GM21576 (cell line): Measurements from ENCODE around the gene A1BG.

Experiments used
- ATAC-seq: cut with Tn5 transposase; IDR thresholded peaks from one replicate; pipeline ENCODE4 v1.9.1; 2021; ENCODE audit warnings: mild to moderate bottlenecking, moderate library complexity; ENCODE audit not compliant: unreplicated experiment

The A1BG gene, protein sequence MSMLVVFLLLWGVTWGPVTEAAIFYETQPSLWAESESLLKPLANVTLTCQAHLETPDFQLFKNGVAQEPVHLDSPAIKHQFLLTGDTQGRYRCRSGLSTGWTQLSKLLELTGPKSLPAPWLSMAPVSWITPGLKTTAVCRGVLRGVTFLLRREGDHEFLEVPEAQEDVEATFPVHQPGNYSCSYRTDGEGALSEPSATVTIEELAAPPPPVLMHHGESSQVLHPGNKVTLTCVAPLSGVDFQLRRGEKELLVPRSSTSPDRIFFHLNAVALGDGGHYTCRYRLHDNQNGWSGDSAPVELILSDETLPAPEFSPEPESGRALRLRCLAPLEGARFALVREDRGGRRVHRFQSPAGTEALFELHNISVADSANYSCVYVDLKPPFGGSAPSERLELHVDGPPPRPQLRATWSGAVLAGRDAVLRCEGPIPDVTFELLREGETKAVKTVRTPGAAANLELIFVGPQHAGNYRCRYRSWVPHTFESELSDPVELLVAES

DNA sequence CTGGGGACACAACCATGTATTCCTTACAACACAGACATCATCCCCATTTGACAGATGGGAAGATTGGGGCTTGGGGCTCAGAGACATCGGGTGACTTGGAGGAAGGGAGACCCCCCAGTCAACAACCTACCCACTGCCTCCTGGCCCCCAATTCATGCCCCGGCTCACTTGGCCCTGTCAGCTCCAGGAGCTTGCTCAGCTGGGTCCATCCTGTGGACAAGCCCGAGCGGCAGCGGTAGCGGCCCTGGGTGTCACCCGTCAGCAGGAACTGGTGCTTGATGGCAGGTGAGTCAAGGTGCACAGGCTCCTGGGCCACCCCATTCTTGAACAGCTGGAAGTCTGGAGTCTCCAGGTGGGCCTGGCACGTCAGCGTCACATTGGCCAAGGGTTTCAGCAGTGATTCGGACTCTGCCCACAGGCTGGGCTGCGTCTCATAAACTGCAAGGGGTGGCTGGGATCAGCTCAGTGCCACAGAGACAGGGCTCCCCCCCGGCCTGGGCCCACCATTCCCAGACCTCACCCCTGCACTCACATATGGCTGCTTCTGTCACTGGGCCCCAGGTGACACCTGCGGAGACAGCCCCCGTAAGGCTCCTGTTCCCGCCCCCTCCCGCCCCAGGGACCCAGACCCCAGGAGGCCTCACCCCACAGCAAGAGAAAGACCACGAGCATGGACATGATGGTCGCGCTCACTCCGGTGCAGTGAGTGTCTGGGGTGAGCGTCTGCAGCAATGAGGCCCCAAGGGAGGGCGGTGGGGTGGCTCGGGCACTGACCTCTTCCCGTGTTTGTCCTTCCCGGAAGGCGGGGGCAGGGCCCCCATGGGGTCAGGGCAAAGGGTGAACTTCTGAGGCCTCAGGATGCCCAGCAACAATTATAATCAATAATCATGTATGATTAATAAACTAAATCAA is at the start of gene A1BG:
Gene A1BG, minus strand, starts transcription at position 733 of the 912 bp plus-strand sequence. Its CDS starts 55 bp downstream, at position 678.
- no peak for ATAC-seq

DNA sequence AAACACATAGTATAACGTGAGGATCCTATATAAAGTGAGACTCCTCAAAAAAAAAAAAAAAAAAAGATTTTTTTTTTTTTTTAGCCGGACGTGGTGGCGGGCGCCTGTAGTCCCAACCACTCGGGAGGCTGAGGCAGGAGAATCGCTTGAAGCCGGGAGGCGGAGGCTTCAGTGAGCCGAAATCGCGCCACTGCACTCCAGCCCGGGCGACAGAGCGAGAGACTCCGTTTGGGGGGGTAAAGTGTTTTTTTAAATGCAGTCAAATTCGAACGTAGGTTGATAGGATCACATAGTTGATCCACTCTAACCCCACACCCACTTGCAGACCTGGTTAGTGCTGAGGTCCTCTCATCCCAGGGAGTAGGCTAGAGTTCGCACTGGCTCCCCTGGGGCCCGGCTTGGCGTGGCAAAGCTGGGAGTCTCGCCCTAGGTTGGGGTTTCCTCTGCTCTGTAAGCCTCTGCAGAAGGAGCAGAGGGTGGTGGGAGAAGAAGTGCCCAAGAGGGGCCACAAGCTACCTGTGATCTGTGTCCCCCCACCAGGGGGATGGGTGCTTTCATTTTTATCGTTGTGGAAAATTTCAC is 48.6 kb upstream of the A1BG start:
- no peak for ATAC-seq

DNA sequence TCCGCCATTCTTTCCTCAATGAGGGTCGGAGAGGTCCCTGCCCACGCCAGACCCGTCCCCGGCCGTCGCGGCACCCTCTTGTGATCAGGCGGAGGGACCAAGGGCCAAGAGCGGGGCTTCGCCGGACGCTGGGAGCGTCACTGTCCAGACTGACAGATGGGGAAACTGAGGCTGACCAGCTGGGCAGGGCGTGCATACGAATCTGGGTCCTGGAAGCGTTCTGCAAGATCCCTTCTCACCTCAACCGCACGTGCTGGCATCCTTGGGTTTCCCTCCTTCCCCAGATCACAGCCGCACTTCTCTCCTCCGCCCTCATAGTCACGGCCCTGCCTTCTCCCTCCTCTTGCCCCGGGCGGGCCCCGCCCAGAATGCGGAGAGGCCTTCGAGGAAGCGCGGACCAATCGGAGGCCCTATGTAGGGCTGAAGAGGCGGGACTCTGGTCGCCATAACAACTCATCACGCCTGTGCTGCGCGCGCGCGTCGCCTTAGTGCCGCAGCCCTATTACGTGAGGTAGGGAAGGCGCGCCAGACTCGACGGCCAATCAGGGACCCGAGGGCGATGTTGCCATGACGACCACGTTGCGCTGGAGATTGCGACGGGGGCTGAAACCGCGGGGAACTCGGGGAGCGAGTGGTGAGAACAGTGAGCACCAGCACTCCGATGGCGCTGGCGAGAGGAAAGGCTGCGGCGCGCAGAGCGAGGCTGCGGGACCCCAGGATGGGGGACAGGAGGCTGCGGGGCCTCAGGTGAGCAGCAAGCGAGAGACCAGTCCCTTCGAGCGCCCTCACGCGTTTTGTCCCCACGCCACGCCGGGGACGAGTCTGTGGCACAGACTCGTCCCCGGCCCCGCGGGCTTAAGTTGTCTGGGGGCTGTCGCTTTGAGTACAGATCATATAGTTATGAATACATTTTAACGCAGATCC is 47.9 kb upstream of the A1BG start:
- peak; percentile 96 for ATAC-seq

DNA sequence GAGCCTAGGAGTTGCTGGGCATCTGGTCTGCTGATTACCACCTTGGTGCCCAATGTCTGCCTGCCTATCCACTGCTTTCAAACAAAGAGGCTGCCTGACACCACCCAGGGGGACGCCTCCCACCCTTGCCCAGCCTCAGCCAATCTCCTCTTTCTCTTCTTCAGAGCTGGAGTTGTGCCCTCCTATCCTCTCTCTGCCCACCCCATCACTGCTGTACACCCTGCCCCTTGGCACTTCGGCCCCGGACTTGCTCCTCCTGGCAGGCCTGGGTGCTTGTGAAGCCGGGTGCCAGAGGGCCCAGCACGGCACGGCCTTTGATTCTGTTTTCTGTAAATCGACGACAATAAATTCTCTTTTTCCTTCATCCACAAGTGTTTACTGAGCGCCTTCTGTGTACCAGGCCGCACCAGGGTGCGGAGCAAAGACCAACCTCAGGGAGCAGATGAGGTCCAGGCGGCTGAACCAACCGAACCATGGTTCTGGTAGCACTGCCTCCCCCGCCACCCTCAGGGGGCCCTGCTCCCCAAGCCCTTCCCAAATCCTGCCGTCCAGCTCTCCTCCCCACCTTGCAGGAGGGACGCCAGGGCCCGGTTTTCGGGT is 47.1 kb upstream of the A1BG start:
- no peak for ATAC-seq

DNA sequence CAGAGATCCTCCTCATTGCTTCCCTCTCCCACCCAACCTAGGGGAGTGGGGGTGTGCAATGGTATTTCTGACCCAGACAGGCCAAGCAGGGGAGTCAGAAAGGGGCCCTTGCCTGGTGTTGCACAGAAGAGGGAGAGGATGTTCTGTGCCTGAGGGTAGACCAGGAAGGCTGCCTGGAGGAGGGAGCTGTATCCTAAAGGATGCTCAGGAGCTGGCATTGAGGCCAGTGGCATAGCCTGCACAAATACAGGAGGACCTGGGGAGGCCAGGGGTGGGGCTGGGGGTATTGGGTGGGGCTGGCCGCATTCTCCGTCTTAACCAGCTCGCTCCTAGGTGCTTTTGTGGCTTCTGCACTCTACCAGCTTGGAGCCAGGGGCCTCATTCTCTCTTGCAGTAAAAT is 46.6 kb upstream of the A1BG start:
- ATAC-seq = no peak

DNA sequence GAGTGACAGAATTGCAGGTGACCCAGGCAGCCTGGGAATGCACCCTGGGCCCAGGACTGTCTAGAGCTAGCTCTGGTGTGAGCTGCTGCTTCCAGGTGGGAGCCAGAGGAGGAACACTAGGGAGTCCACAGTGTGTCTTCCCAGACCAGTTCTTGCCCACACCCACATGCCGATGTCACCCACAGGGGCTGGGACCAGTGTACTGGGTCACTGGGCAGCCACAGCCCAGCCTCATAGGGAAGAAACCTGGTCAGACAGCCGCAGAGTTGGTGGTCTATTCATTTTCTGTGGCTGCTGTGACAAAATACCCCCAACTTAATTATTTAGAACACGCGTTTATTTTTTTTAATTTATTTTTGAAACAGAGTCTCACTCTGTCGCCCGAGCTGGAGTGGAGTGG is 45.3 kb upstream of the A1BG start:
- ATAC-seq = no peak

DNA sequence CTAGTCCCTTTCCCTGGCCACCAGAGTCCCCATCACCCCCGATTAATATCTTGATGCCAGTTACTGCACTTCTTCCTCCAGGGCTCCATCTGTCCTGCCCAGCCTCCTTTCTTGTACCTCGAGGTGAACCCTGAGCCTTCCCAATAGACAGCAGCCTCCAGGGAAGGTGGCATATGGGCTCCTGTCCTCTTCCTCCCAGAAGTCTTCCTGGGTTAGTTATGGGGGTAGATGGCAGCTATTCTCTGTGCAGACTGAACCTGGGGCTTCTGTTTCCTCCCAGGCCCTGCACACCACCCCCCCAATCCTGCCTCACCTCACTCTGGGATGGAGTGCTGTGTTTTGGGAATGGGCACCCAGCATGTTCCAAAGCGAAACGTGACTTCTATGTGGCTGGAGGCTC is 44.8 kb upstream of the A1BG start:
- no peak for ATAC-seq

DNA sequence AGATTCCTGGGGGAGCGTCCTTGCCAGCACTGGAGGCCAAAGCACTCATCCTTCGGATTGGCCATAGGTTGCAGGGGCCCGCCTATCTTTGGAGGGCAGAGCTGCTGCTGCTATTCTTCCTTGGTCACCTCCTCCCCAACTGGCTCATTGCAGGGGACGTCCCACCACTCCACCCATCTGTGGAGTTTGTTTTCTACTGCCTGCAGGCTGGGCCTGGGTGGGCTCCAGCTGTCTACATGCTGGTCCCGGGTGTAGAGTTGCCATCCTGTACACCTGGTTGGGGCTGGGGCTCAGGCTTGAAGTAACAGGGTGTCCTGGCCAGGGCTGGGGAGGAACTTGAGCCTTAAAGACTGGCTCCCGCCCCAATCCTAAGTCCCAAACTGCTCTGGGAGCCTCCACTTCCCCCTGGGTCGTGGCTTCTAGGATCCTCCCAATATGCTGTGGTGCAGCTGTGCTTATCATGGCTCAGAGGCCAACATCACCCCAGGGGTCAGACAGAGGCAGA is 44.3 kb upstream of the A1BG start:
- no peak for ATAC-seq

DNA sequence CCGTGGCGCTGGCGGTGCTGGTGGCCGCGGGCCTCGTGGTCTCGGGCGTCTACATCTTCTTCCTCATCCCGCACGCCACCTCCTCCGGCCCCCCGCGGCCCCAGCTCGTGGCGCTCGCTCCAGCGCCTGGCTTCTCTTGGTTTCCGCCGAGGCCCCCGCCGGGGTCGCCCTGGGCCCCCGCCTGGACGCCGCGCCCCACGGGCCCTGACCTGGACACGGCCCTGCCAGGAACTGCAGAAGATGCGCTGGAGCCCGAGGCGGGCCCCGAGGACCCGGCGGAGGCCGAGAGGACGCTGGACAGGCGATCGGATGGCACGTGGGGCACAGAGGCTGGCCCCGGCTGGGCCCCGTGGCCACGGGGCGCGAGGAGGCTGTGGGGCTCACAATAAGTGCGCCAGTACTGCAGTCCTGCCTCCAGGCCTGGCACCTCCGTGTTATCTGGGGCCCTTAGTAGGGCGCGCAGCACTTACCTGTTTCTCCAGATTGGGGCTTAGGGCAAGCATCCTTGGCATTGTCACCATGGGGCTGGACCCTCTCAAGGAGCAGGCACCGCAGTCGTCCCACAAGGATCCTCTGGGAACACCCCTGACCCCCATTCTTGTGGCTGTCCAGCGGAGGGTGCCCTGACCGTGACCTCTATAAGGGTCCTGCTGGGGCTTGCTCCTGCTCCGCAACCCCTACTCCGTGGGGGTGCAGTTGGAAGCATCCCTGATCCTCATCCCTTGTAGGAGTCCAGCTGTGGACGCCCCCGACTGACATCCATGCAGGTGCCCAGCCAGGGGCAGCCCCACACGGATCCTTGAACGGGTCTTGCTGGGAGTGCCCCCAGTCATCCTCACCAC is 43.6 kb upstream of the A1BG start:
- ATAC-seq = no peak

DNA sequence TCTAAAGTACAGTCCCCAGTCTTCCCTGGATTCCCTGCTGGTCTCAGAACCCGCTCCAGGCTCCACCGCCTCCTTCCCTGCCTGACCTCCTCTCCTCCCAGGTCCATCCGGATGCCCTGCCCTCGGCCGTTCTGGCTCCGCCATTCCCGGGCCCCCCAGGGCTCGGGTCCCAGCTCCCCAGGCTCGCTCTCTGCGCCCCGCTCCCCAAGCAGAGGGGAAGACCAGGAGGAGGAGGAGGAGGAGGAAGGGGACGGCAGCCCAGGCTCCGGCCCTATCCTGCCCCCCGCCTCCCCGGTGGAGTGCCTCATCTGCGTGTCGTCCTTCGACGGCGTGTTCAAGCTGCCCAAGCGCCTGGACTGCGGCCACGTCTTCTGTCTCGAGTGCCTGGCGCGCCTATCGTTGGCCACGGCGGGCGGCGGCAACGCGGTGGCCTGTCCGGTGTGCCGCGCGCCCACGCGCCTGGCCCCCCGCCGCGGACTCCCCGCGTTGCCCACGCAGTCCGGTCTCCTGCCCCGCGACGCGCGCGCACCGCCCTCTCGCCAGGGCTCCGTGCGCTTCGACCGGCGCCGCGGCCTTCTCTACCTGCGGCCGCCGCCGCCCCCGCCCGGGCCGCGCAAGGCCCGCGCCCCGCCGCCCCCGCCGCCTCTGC is 42.8 kb upstream of the A1BG start:
- no peak for ATAC-seq

DNA sequence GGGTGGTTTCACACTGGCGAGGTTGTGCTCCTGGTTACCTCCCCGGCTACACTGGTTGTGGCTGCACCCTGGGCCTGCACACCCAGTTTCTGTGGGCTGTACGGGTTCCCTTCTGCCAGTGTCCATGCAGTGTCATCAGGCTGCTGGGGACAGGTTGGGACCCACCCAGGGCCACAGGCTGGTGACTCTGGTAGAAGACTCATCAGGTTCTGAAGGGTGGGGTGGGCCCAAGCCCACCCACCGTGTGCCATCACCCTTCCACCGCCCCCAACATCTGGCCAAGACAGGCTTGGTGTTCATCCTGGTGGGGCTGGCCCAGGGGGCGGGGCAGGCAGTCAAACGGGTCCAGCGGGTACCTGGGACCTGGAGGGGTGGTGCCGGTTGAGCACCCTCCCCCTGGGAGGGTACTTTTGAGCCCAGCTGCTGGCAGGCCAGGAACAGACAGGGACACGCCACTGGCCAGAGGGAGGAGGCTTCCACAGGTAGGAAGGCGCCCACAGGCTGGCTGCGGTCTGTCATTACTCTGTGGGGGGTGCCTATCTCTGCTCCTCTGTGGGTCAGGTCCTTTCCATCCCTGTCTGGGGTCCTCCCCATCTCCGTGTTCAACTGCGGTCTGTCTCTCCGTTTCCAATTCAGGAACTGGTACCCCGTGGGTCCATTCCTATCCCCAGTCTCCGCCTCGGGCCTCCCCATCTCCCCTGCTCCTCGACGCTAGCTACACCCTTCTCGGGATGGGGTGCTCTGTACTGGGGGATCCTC is 42.1 kb upstream of the A1BG start, which contains the start of gene RNF225:
Gene RNF225, plus strand, starts transcription at position 437 of the 759 bp plus-strand sequence. CDS start 434 bp downstream, outside the sequence.
- no peak for ATAC-seq

DNA sequence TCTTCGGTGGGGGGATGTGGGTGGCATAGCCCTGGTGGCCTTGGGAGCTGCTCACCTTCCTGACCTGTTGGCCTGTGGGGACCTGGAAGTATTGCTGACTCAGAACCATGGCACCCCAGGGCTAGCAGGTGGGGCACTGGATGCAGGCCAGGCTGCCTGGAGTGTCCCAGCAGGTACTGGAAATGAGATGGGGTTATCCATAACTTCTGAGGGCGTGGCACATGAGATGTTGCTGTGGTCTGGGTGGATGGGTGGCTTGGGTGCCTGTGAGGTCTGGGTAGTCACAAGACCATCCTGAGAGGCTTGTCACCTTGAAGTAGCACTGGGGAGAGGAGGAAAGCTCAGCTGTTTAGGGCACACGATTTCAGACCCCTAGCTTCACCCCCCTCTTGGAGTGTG is 41.5 kb upstream of the A1BG start:
- no peak for ATAC-seq

DNA sequence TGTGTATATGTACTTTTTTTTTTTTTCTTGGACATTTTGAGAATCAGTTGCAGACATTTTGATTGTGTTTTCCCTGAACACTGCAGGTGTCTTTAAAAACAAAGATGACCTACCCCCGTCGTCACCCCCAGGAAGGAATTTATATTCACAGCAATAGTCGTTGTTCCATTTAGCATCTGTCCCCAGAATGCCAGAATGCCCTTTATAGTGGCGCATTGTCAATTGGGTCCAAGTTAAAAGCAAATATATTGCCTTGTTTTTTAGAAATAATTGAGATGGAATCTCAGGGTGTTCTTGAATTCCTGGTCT is 40.4 kb upstream of the A1BG start:
- ATAC-seq = no peak

DNA sequence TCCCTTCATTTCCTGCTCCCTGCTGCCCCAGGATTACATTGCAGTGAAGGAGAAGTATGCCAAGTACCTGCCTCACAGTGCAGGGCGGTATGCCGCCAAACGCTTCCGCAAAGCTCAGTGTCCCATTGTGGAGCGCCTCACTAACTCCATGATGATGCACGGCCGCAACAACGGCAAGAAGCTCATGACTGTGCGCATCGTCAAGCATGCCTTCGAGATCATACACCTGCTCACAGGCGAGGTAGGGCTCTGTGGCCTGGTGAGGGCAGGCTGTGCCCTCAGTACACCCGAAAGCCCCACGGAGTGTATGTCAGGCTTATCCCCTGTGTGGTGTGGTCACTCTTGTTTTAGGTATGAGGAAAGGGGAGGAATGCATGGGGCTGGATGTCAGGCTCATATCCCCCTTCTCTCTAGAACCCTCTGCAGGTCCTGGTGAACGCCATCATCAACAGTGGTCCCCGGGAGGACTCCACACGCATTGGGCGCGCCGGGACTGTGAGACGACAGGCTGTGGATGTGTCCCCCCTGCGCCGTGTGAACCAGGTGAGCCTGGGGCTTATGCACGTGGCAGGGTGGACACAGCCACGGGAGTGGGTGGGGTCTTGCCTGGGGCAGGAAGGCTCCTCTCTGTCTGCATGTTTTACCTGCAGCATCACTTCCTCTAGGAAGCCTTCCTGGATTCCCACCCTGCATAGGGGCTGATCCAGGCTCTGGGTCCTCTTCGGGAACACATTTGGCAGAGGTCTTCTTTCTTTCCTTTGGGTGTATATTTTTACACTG is 39.8 kb upstream of the A1BG start:
- no peak for ATAC-seq

DNA sequence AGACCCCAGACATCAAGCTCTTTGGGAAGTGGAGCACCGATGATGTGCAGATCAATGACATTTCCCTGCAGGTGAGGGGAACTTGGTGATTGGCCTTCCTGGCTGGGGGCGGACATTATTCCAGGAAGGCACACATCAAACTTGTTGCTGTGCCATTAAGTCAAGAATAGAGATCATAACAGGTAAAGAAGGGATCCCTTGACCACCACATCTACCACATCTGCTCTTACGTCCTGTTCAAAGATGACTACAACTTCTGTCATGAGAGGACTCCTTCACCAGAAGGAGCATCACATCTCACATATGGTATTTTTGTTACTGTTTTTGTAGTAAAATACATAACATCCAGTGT is 34.9 kb upstream of the A1BG start:
- no peak for ATAC-seq

DNA sequence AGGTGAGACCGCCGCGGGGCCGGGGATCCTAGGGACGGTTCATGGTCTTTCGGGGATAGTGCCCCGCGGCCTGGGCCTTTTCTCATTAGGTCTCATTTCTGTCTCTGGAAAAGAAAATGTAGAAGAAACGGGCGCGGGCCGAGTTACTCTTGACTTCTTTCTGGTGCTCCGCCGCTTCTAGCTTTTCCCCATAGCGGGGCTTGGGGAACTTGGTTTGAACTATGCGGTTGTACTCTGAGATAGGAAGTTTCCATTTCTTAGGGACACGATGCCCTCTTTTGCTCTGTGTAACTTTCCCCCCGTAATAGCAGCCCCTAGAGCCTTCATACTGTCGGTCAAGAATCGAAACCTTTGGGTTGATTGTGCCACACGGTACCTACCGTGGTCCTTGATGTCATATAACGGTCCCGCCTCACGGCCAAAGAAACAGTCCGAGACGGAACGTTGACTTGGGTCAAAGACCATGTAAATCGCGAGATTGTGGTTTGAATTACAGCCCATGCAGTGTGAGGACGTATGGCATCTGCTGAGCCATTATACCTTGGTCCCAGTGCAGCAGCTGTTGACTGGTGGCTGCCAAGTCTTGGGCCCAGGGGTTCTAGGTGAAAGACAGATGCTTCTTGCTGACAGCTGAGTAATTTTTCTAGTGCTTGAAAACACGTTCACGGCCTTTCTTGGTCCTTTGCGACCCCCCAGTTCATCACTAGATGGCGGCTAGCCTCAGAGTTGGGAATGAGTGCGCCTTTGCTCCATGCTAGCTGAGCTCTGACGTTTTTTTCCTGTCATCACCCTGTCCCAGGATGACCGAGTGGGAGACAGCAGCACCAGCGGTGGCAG is 34.3 kb upstream of the A1BG start:
- ATAC-seq = no peak
